Skeletal muscle cell (primary cell): Measurements from ENCODE around the gene TMEM141.
"Not testable (repeated sequence)": the region's sequence is repeated elsewhere in the genome, so short reads cannot be mapped to it uniquely, and the experiment has no call there.

Experiments used
- DNase-seq: peaks from one replicate; pipeline ENCODE4 v3.0.0-alpha.2; 2010; ENCODE audit warnings: low read depth
- H3K4me3 ChIP-seq: 2 replicates; pipeline ENCODE4 v1.5.1; 2011; ENCODE audit warnings: low read depth, mild to moderate bottlenecking, control low read depth, low read length, moderate library complexity

TMEM141 gene

DNA sequence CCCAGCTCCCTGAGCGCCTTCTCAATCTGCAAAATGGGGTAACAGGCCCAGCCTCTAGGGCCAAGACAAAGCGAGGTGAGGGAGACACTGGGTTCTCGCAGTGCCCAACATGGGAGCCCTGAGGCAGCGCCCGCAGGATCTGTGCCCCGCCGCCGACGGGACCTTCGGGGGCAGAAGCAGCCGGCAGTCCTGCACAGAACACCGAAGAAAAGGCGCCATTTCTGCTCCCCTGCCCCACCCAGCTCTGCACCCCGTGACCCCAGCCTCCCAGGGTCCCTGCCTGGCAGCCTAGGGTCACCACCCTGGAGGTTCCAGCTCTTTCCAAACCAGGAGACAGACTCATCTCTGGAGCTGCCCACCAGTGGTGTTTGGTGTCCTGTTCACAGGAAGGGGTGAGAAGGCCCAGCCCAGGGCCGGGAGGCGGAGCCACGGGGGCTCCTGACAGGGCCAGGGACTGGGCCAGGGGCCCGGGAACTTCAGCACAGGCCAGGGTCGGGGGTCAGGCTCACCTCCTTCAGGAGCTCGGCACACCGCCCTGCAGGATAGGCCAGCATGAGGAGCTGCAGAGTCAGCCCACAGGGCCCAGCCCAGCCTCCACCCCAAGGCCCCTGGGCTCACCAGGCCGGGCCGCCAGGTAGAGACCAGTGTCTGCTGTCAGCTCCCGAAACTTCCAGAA lies 36.4 kb upstream of the TMEM141 start:
- H3K4me3 ChIP-seq, result no peak overlapping the region
- DNase-seq, result no peak

DNA sequence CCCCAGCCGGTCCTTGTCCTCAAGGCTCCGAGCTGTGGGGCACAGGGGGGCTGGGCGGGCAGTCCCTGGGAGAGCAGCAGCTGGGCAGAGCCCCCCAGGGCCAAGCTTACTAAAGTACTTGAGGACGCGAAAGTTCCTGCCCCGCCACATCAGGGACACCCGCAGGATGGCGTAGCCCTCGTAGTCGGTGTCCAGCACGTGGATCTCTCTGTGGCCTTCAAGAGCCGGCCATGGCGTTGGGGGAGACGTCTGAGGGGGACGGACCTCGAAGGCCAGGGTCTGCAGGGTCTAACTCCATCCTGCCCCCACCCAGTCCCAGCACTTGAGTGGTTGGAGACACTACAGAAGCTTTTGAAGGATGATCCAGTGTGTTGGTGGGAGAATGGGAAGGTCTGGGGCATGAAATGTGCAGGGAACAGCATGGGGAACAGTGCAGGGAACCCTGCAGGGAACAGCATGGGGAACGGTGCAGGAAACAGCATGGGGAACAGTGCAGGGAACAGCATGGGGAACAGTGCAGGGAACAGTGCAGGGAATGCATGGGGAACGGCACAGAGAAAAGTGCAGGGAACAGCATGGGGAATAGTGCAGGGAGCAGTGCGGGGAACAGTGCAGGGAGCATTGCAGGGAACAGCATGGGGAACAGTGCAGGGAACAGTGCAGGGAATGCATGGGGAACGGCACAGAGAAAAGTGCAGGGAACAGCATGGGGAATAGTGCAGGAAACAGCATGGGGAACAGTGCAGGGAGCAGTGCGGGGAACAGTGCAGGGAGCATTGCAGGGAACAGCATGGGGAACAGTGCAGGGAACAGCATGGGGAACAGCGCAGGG lies 35.6 kb upstream of the TMEM141 start:
- DNase-seq, H3K4me3 ChIP-seq: not testable (repeated sequence)

DNA sequence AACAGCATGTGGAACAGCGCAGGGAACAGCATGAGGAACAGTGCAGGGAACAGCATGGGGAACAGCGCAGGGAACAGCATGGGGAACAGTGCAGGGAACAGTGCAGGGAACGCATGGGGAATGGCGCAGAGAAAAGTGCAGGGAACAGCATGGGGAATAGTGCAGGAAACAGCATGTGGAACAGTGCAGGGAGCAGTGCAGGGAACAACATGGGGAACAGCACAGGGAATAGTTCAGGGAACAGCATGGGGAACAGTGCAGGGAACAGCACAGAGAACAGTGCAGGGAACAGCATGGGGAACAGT lies 35.1 kb upstream of the TMEM141 start:
- DNase-seq, result no peak
- H3K4me3 ChIP-seq, result no peak overlapping the region

DNA sequence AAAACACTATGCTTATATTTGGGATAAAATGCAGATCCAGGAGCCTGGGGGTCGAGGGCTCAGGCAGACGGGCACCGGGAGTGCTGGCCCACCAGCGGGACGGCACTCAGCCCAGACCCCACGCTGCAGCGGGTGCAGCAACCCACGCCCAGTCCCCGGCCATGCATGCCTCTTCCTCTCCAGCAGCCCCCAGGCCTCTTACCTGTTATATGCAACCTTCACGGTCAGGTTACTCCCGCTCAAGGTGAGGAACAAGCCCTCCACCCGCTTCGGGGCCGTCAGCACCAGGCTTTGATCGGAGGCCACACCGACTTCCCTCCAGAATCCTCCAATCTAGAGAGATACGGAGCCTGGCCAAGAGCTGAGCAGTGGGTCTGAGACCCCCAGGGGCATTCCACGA lies 34.3 kb upstream of the TMEM141 start:
- DNase-seq, result no peak
- no peak overlapping the region for H3K4me3 ChIP-seq

DNA sequence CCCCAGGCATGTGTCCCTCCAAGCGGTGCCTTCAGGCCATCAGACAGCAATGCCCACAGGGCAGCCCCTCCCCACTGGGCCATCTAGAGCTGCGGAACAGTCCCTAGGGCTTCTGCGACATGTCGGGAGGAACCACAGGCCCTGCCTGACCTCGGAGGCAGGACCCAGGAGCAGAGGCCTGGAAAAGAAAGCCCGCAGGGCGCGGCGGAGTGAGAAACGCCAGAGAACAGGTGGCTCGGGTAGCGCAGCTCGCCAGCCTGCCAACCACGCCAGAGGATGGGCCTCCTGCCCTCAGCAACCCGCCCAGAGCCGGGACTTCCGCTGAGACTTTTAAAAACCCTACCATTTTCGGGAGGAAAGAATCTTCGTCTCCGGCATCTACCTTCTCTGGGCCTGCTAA lies 33.8 kb upstream of the TMEM141 start:
- no peak for DNase-seq
- no peak overlapping the region for H3K4me3 ChIP-seq

DNA sequence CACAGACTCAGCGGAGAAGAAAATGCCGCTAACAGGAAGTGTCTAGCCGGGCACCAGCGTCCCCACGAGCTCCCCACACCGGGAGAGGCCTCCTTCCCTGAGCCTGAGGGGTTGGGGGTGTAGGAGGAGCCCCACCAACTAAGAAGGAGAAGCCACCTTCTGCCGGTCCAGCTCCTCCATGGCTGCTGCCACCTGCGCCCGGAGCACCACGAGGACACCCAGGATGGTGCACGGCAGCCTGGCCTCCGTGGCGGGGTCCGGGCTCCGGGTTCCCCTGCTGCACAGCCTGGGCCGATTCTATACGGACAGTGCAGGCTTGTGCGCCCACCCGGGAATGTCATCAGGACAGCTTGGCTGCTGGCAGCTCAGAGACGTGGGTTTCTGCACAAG lies 33.4 kb upstream of the TMEM141 start:
- DNase-seq, result no peak
- H3K4me3 ChIP-seq, result no peak overlapping the region

DNA sequence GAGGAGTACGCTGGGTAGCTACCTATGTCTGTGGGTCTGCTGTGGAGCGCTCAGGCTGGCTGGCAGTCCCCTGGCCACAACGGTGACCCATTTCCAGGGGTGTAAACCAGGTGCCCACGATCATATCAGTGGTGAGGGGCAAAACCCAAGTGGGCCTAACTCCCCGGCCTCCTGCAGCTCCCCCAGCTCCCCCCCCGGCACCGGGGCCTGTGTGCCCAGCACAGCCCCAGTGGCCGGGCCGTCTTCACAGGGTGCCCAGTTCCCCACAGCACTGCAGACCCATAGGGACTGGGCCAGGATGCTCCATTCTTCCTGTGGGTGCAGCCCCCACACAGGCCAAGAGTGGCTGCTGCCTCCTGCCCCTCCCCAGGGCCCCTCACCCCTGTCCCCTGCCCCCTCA lies 32.1 kb upstream of the TMEM141 start:
- DNase-seq, result no peak
- no peak overlapping the region for H3K4me3 ChIP-seq

DNA sequence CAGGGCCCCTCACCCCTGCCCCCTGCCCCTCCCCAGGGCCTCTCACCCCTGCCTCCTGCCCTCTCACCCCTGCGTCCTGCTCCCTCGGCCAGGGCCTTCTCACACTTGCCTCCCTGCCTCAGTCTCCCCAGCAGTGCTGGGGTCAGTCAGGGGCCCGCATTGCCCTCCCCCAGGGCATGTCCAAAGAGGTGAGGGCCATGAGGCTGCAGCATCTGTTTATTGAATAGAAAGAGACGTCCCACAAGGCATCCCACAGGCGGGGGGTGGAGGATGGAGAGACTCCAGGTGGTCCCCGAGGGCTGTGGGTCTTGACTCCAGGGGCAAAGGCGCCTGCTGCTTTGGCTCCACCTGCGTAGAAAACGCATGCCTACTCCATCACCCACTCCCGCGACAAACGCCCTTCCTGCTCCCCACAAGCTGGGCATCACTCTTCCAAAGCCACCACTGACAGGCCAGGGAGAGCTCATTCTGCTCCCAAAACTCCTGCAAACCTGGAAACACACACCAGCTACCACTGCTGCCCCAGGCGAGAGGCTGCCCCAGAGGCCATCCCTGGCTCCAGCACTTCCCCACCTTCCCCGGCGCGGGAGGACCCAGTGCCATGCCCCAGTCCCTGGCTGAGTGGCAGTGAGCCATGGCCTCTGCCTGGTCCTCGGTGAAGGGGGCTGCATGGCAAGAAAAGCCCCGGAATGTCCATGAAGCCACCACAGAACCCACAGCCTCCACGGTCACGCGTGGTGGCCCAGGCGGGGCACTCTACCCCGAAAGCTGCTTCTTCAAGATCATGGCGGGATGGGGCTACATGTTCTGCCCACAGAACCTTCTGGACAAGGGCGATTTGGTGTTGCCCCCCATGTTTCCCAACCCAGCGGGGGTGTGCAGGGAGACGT lies 31.5 kb upstream of the TMEM141 start:
- no peak for DNase-seq
- H3K4me3 ChIP-seq, result no peak overlapping the region

DNA sequence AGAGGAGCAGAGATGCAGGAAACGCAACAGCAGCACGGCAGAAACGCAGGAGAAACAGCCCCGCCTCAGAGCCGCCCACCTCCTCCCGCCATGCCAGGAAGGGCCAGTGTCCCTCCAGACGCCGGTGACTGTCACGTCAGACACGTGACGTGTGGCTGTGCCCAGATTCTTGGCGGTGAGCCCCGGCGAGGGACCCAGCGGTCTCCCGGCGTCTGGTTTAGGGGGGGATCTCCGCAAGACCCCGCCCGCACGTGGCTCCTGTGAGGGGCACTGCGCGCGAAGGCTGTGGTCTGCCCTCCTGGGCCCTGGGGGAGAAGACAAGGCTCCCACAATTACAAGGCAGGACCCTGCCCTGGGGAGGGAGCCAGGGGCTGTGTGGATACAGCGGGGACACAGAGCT lies 30.7 kb upstream of the TMEM141 start:
- no peak overlapping the region for H3K4me3 ChIP-seq
- no peak for DNase-seq

DNA sequence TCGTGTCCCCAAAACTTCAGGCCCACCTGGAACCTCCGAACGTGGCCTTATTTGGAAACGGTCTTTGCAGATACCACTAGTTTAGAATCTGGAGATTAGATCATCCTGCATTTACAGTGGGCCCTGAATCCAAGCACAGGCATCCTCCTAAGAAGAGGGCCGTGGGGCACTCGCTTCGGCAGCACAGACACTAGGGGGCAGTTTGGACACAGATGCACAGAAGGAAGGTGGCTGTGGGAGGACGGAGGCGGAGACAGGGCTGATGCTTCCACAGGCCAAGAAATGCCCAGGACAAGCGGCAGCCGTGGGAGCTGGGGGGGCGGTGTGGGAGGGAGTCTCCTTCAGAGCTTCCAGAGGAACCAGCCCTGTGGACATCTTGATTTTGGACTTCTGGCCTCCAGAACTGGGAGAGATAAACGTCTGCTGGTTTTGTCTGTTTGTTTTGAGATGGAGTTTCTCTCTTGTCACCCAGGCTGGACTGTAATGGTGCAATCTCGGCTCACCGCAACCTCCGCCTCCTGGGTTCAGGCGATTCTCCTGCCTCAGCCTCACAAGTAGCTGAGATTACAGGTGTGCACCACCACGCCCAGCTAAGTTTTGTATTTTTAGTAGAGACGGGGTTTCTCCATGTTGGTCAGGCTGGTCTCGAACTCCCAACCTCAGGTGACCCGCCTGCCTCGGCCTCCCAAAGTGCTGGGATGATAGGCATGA lies 30.2 kb upstream of the TMEM141 start:
- H3K4me3 ChIP-seq, result not testable (repeated sequence)
- peak; percentile 4 for DNase-seq

DNA sequence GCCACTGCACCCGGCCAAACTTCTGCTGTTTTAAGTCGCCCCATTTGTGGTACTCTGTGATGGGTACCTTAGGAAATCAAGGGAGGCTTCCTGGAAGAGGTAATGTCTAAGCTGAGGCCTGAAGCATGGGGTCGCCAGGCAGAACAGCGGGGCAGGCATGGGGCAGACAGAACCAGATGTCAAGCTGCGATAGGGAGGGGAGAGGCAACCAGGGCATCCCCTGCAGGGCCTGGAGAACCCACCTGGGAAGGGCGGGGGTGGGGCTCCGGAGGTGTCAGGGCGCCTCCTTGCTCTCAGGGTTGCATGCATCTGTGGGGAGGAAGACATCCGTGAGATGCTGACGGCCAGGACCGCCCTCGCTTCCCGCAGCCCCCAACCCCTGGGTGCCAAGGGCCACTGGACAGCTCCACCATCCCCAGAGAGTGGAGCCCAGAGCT lies 29.6 kb upstream of the TMEM141 start:
- no peak for DNase-seq
- no peak overlapping the region for H3K4me3 ChIP-seq

DNA sequence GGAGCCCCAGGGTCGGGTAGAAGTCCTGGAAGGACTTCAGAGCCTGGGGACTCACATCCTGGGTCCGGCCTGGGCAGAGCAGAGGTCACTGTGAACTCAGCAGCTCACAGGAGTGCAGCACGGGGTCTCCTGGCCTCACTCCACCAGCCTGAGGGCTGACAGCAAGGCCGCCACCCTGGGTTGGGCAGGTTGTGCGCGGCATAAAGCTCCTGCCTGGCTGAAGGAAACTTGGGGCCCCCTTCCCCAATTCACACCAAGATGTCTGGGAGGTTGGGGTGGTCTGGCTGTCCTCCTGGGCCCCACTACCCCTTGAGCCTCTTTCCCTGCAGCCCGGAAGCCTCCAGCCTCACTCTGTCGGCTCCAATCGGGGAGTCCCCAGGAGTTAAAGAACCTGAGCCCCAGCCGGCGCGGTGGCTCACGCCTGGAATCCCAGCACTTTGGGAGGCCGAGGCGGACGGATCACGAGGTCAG lies 28.9 kb upstream of the TMEM141 start:
- H3K4me3 ChIP-seq, result no peak overlapping the region
- DNase-seq, result no peak

DNA sequence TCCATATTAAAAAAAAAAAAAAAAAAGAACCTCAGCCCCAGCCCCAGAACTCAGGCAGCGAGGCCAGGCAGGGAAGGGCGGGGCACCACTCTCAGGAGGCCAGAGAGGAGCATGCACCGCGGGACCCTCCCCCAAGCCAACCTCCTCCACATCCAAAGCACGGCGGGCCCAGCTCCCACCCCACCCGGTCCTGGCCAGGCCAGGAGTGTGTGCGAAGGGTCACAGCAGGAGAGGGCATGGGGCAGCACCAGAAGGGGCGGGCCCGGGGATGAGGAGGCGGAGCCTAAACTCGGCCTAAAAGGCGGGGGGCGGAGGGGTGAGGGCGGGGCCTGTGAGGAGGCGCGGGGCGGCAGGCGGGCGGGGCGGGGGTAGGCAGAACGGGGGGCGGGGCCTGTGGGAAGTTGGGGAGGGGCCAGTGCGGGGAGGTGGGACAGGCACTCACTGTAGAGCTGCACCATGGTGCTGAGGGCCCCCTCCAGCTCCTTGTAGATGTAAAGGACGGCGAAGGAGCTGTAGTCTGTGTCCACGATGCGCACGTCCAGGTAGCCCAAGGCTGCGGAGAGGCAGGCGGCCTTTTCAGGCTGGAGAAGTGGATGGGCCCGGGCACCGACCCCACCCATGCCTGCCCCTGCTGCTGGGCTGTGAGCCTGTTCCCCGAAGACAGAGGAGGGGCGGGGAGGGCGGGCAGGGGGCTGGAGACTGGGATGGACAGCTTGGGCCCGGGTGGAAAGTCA lies 28.1 kb upstream of the TMEM141 start:
- DNase-seq, result no peak
- H3K4me3 ChIP-seq, result no peak overlapping the region

DNA sequence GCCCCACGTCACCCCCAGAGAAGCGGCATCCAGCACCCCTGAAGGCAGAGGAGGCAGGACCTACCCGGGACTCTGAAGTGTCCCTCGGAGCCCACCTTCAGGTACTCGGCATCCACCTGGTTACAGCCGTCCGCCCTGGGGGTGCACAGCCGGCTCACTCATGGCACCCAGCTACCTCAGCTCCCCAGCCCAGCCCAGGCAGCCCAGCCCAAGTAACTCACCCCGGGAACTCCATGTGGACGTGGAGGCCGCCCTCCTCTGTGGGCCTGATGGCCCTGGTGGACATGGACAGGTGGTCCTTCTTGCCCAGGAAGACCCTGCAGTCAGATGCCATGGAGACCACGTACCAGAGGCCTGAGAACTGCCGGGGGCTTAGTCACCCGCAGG lies 27.5 kb upstream of the TMEM141 start:
- no peak overlapping the region for H3K4me3 ChIP-seq
- DNase-seq, result no peak

DNA sequence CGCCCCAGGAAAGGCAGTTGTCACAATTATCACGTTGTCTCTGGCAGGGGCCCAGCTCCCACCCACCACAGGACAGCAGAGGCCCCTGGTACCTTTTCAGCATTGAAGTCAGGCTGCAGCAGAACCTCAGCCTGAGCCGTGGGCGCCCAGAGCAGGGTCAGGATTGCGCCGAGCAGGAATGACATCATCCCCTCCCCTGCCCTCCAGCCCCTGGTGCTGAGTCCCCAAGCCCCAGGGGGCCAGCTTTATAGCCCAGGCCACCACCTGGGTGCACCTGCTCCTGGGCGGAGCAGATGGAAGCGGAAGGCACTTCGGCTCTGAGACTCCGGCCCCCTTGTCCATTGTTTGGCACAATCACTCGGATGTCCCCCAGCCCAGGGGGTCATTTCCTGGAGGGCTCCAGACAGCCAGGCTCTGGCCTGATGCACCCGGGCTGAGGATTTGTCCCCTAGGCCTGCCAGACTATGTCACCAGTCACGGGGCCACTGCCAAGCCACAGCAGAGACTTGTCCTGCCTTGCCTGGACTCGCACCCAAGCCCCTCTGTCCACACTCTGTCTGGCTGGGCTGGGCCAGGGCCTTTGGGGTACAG lies 26.7 kb upstream of the TMEM141 start, which contains the start of gene LCN15:
TSS of gene LCN15 (minus strand) at position 218 of the 591 bp plus-strand sequence. CDS start at position 188, 30 bp downstream.
- no peak for DNase-seq
- no peak within 1 kb of the TSS for H3K4me3 ChIP-seq

DNA sequence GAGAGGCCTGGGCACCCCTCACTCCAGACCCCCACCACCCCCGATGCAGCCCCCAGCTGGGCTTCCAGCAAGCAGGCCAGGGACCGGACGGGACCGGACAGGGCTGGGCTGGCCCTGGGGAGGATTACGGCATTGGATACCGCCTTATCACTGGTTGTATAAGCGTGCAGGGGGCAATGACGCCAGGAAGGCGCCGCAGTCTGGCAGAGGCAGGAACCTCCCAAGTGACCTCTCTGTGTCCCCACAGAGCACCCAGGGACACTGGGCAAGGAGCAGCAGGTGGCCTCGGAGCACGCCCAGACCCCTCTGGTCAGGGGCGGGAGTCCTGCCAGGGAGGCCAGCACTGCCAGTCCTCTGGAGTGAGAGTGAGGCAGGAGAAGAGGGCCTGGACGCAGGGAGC lies 26.1 kb upstream of the TMEM141 start:
- DNase-seq, result no peak
- no peak overlapping the region for H3K4me3 ChIP-seq

DNA sequence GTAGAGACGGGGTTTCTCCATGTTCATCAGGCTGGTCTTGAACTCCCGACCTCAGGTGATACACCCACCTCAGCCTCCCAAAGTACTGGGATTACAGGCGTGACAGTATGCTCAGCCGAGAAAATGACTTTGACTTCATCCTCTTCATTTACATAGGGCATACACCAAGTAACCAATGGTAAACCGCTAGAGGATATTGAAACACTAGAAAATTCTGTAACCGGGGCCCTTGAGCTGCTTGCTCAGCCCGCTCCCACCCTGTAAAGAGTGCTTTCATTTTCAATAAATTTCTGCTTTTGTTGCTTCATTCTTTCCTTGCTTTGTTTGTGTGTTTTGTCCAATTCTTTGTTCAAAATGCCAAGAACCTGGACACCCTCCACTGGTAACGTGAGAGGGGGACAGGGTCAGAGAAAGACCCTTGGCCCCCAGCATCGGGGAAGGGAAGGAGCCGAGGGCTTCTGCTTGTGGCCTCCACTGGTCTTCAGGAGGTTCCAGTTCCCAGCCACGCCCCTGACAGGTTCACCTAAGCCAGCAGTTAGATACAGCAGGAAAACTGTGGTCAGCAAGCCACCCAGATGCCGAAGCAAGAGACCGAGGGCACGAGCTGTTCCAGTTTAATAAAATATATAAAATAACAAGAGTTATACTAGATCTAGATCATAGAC lies 25.3 kb upstream of the TMEM141 start:
- DNase-seq, H3K4me3 ChIP-seq: not testable (repeated sequence)
